Liver (tissue), 9 donors: ENCODE data around the gene AATF. TPM values are rescaled to one million over a fixed set of nuclear protein-coding genes. Genes with fewer than 3 reads are reported as not detected.

Experiments used
- DNase-seq: peaks from one replicate; pipeline ENCODE4 v3.0.0-alpha.2; 2017; ENCODE audit warnings: low spot score
- H3K27ac ChIP-seq, 2 donors: one replicate each; pipeline ENCODE4 v1.7.0; 2013; ENCODE audit warnings: inconsistent platforms in 2 of 2, low read length in 2 of 2, control low read depth in 1 of 2, low read depth in 1 of 2, mild to moderate bottlenecking in 1 of 2
- H3K27me3 ChIP-seq, 4 donors: one replicate each; pipeline versions ENCODE4 v1.6.1 to v1.7.0; 2013; ENCODE audit warnings: low read length in 3 of 4, inconsistent platforms in 1 of 4, mild to moderate bottlenecking in 1 of 4, moderate library complexity in 1 of 4; ENCODE audit not compliant: control insufficient read depth in 4 of 4, insufficient read depth in 4 of 4
- H3K36me3 ChIP-seq, 4 donors: one replicate each; pipeline versions ENCODE4 v1.6.1 to v1.7.0; 2013; ENCODE audit warnings: low read length in 3 of 4, mild to moderate bottlenecking in 3 of 4, low read depth in 1 of 4, moderate library complexity in 1 of 4; ENCODE audit not compliant: control insufficient read depth in 4 of 4, insufficient read depth in 3 of 4
- H3K4me1 ChIP-seq, 4 donors: one replicate each; pipeline versions ENCODE4 v1.6.1 to v1.7.0; 2013; ENCODE audit warnings: low read length in 3 of 4, mild to moderate bottlenecking in 3 of 4, moderate library complexity in 1 of 4; ENCODE audit not compliant: control insufficient read depth in 4 of 4, insufficient read depth in 4 of 4
- H3K4me3 ChIP-seq, 3 donors: one replicate each; pipeline versions ENCODE4 v1.6.1 to v1.7.0; 2013; ENCODE audit warnings: low read length in 3 of 3, control low read depth in 1 of 3, low read depth in 1 of 3, mild to moderate bottlenecking in 1 of 3
- H3K9ac ChIP-seq, 2 donors: one replicate each; pipeline ENCODE4 v1.7.0; 2013; ENCODE audit warnings: low read length in 2 of 2, mild to moderate bottlenecking in 2 of 2, moderate library complexity in 2 of 2, control low read depth in 1 of 2, low read depth in 1 of 2
- H3K9me3 ChIP-seq, 4 donors: one replicate each; pipeline versions ENCODE4 v1.6.1 to v1.7.0; 2013; ENCODE audit warnings: low read length in 3 of 4; ENCODE audit not compliant: control insufficient read depth in 4 of 4
- ATF3 ChIP-seq: IDR thresholded peaks from 2 replicates; pipeline ENCODE4 v1.6.1; 2016; ENCODE audit warnings: antibody characterized with exemption
- CTCF ChIP-seq: fragments of 150-350 bp; IDR thresholded peaks from 2 replicates; pipeline ENCODE4 v1.5.1; 2017; ENCODE audit warnings: improper control_type of control experiment, low read depth, low read length; ENCODE audit not compliant: missing input control
- EGR1 ChIP-seq, 2 donors: IDR thresholded peaks; 2 replicates each; pipeline ENCODE4 v1.6.1; 2016 to 2018; ENCODE audit warnings: antibody characterized with exemption in 2 of 2, low read depth in 2 of 2
- FOXA1 ChIP-seq: IDR thresholded peaks from 2 replicates; pipeline ENCODE4 v1.6.1; 2016; ENCODE audit warnings: antibody characterized with exemption
- FOXA2 ChIP-seq: IDR thresholded peaks from 2 replicates; pipeline ENCODE4 v1.6.1; 2016; ENCODE audit warnings: antibody characterized with exemption
- GABPA ChIP-seq, 2 donors: IDR thresholded peaks in 1 of 2; conservative IDR thresholded peaks in 1 of 2; 2 replicates each; pipeline ENCODE4 v1.6.1; 2016; ENCODE audit warnings: antibody characterized with exemption in 2 of 2, mild to moderate bottlenecking in 1 of 2, moderate library complexity in 1 of 2
- HNF4A ChIP-seq, 2 donors: conservative IDR thresholded peaks; 2 replicates each; pipeline ENCODE4 v1.6.1; 2016; ENCODE audit warnings: antibody characterized with exemption in 2 of 2, mild to moderate bottlenecking in 2 of 2
- HNF4G ChIP-seq: IDR thresholded peaks from 2 replicates; pipeline ENCODE4 v1.6.1; 2016; ENCODE audit warnings: antibody characterized with exemption
- JUND ChIP-seq, 2 donors: IDR thresholded peaks; 2 replicates each; pipeline ENCODE4 v1.6.1; 2016; ENCODE audit warnings: antibody characterized with exemption in 2 of 2
- MAX ChIP-seq: IDR thresholded peaks from 2 replicates; pipeline ENCODE4 v1.6.1; 2016; ENCODE audit warnings: antibody characterized with exemption
- NR2F2 ChIP-seq: IDR thresholded peaks from 2 replicates; pipeline ENCODE4 v1.6.1; 2016; ENCODE audit warnings: antibody characterized with exemption
- RAD21 ChIP-seq, 2 donors: IDR thresholded peaks; 2 replicates each; pipeline ENCODE4 v1.6.1; 2016; ENCODE audit warnings: antibody characterized with exemption in 2 of 2, mild to moderate bottlenecking in 2 of 2
- REST ChIP-seq: IDR thresholded peaks from 2 replicates; pipeline ENCODE4 v1.6.1; 2016; ENCODE audit warnings: antibody characterized with exemption, mild to moderate bottlenecking
- RXRA ChIP-seq, 2 donors: IDR thresholded peaks; 2 replicates each; pipeline ENCODE4 v1.6.1; 2017 to 2018; ENCODE audit warnings: antibody characterized with exemption in 2 of 2, mild to moderate bottlenecking in 1 of 2
- SP1 ChIP-seq: IDR thresholded peaks from 2 replicates; pipeline ENCODE4 v1.6.1; 2018; ENCODE audit warnings: antibody characterized with exemption, mild to moderate bottlenecking
- TAF1 ChIP-seq: conservative IDR thresholded peaks from 2 replicates; pipeline ENCODE4 v1.6.1; 2016; ENCODE audit warnings: antibody characterized with exemption, mild to moderate bottlenecking
- YY1 ChIP-seq: IDR thresholded peaks from 2 replicates; pipeline ENCODE4 v1.6.1; 2016; ENCODE audit warnings: antibody characterized with exemption, mild to moderate bottlenecking
- ZBTB33 ChIP-seq: IDR thresholded peaks from 2 replicates; pipeline ENCODE4 v1.6.1; 2016; ENCODE audit warnings: antibody characterized with exemption
- WGBS: extraction: QIAGEN DNeasy Blood & Tissue Kit; methylation state at CpG from one replicate; pipeline ENCODE4 v1.1.7; 2013; 5-methylcytosine and 5-hydroxymethylcytosine counted together
- polyA plus RNA-seq, 2 donors: library from polyadenylated mRNA; stranded (reverse) in 1 of 2; unstranded in 1 of 2; fragments of 200-250 nt in 1 of 2; fragments of >200 nt in 1 of 2; fragmentation: Nextera tagmentation in 1 of 2; extraction: Ambion mirVana in 1 of 2; gene quantifications; one replicate each; pipeline versions ENCODE4 v1.2.1 to v1.2.3, GENCODE V29; 2013 to 2015
- total RNA-seq, 2 donors: library from RNA; depleted of rRNA; stranded (reverse); fragments of >200 nt; gene quantifications; one replicate each; pipeline ENCODE4 v1.2.3, GENCODE V29; 2014
- donor health status: healthy.
- donor health status: healthy.
- donor health status: healthy.
- donor health status: healthy.
- donor health status: healthy.

The AATF gene
- total and polyA plus RNA-seq, 4 donors = 10.8 to 16.9 (median 13.4) TPM

GRCh38 chr17:37048811-37049210 lies 100.1 kb downstream of the AATF start:
- TF ChIP-seq EGR1 (IDR thresholded peaks at IDR 0.05; ENCODE audit: low read depth in 2 of 2) (no peak), SP1 (no peak), GABPA (IDR thresholded peaks at IDR 0.05 in 1 of 2, conservative IDR thresholded peaks at IDR 0.05 in 1 of 2) (no peak), NR2F2 (no peak), RAD21 (IDR thresholded peaks at IDR 0.05) (no peak), CTCF (no peak), FOXA1 (no peak), TAF1 (no peak), REST (no peak), JUND (IDR thresholded peaks at IDR 0.05) (no peak), YY1 (no peak), FOXA2 (no peak), HNF4A (conservative IDR thresholded peaks at IDR 0.05) (no peak), RXRA (IDR thresholded peaks at IDR 0.05) (no peak), ZBTB33 (no peak), ATF3 (no peak), HNF4G (no peak), MAX (no peak)
- 82% methylated on average over 5 of the region's 5 CpGs for whole genome bisulfite sequencing
- Histone ChIP-seq H3K36me3 (peaks cover 0 to 2% (median 0%) of the 10 kb centered on the region in 4 donors), H3K9ac (no peak overlapping the region), H3K27me3 (no peaks in the 10 kb centered on the region), H3K27ac (no peak overlapping the region), H3K4me3 (no peak overlapping the region), H3K4me1 (peaks cover 4 to 25% (median 19%) of the 10 kb centered on the region in 4 donors), H3K9me3 (no peaks in the 10 kb centered on the region)
- no peak for DNase-seq
